Liver (tissue), 9 donors: ENCODE results near the gene NDUFS7. TPM values are rescaled to one million over a fixed set of nuclear protein-coding genes. Genes with fewer than 3 reads are reported as not detected.

Experiments used
- DNase-seq: peaks from one replicate; pipeline ENCODE4 v3.0.0-alpha.2; 2017; ENCODE audit warnings: low spot score
- H3K27ac ChIP-seq, 2 donors: one replicate each; pipeline ENCODE4 v1.7.0; 2013; ENCODE audit warnings: inconsistent platforms in 2 of 2, low read length in 2 of 2, control low read depth in 1 of 2, low read depth in 1 of 2, mild to moderate bottlenecking in 1 of 2
- H3K27me3 ChIP-seq, 4 donors: one replicate each; pipeline versions ENCODE4 v1.6.1 to v1.7.0; 2013; ENCODE audit warnings: low read length in 3 of 4, inconsistent platforms in 1 of 4, mild to moderate bottlenecking in 1 of 4, moderate library complexity in 1 of 4; ENCODE audit not compliant: control insufficient read depth in 4 of 4, insufficient read depth in 4 of 4
- H3K36me3 ChIP-seq, 4 donors: one replicate each; pipeline versions ENCODE4 v1.6.1 to v1.7.0; 2013; ENCODE audit warnings: low read length in 3 of 4, mild to moderate bottlenecking in 3 of 4, low read depth in 1 of 4, moderate library complexity in 1 of 4; ENCODE audit not compliant: control insufficient read depth in 4 of 4, insufficient read depth in 3 of 4
- H3K4me1 ChIP-seq, 4 donors: one replicate each; pipeline versions ENCODE4 v1.6.1 to v1.7.0; 2013; ENCODE audit warnings: low read length in 3 of 4, mild to moderate bottlenecking in 3 of 4, moderate library complexity in 1 of 4; ENCODE audit not compliant: control insufficient read depth in 4 of 4, insufficient read depth in 4 of 4
- H3K4me3 ChIP-seq, 3 donors: one replicate each; pipeline versions ENCODE4 v1.6.1 to v1.7.0; 2013; ENCODE audit warnings: low read length in 3 of 3, control low read depth in 1 of 3, low read depth in 1 of 3, mild to moderate bottlenecking in 1 of 3
- H3K9ac ChIP-seq, 2 donors: one replicate each; pipeline ENCODE4 v1.7.0; 2013; ENCODE audit warnings: low read length in 2 of 2, mild to moderate bottlenecking in 2 of 2, moderate library complexity in 2 of 2, control low read depth in 1 of 2, low read depth in 1 of 2
- H3K9me3 ChIP-seq, 4 donors: one replicate each; pipeline versions ENCODE4 v1.6.1 to v1.7.0; 2013; ENCODE audit warnings: low read length in 3 of 4; ENCODE audit not compliant: control insufficient read depth in 4 of 4
- ATF3 ChIP-seq: IDR thresholded peaks from 2 replicates; pipeline ENCODE4 v1.6.1; 2016; ENCODE audit warnings: antibody characterized with exemption
- CTCF ChIP-seq: fragments of 150-350 bp; IDR thresholded peaks from 2 replicates; pipeline ENCODE4 v1.5.1; 2017; ENCODE audit warnings: improper control_type of control experiment, low read depth, low read length; ENCODE audit not compliant: missing input control
- EGR1 ChIP-seq, 2 donors: IDR thresholded peaks; 2 replicates each; pipeline ENCODE4 v1.6.1; 2016 to 2018; ENCODE audit warnings: antibody characterized with exemption in 2 of 2, low read depth in 2 of 2
- FOXA1 ChIP-seq: IDR thresholded peaks from 2 replicates; pipeline ENCODE4 v1.6.1; 2016; ENCODE audit warnings: antibody characterized with exemption
- FOXA2 ChIP-seq: IDR thresholded peaks from 2 replicates; pipeline ENCODE4 v1.6.1; 2016; ENCODE audit warnings: antibody characterized with exemption
- GABPA ChIP-seq, 2 donors: IDR thresholded peaks in 1 of 2; conservative IDR thresholded peaks in 1 of 2; 2 replicates each; pipeline ENCODE4 v1.6.1; 2016; ENCODE audit warnings: antibody characterized with exemption in 2 of 2, mild to moderate bottlenecking in 1 of 2, moderate library complexity in 1 of 2
- HNF4A ChIP-seq, 2 donors: conservative IDR thresholded peaks; 2 replicates each; pipeline ENCODE4 v1.6.1; 2016; ENCODE audit warnings: antibody characterized with exemption in 2 of 2, mild to moderate bottlenecking in 2 of 2
- HNF4G ChIP-seq: IDR thresholded peaks from 2 replicates; pipeline ENCODE4 v1.6.1; 2016; ENCODE audit warnings: antibody characterized with exemption
- JUND ChIP-seq, 2 donors: IDR thresholded peaks; 2 replicates each; pipeline ENCODE4 v1.6.1; 2016; ENCODE audit warnings: antibody characterized with exemption in 2 of 2
- MAX ChIP-seq: IDR thresholded peaks from 2 replicates; pipeline ENCODE4 v1.6.1; 2016; ENCODE audit warnings: antibody characterized with exemption
- RXRA ChIP-seq, 2 donors: IDR thresholded peaks; 2 replicates each; pipeline ENCODE4 v1.6.1; 2017 to 2018; ENCODE audit warnings: antibody characterized with exemption in 2 of 2, mild to moderate bottlenecking in 1 of 2
- SP1 ChIP-seq: IDR thresholded peaks from 2 replicates; pipeline ENCODE4 v1.6.1; 2018; ENCODE audit warnings: antibody characterized with exemption, mild to moderate bottlenecking
- TAF1 ChIP-seq: conservative IDR thresholded peaks from 2 replicates; pipeline ENCODE4 v1.6.1; 2016; ENCODE audit warnings: antibody characterized with exemption, mild to moderate bottlenecking
- ZBTB33 ChIP-seq: IDR thresholded peaks from 2 replicates; pipeline ENCODE4 v1.6.1; 2016; ENCODE audit warnings: antibody characterized with exemption
- WGBS: extraction: QIAGEN DNeasy Blood & Tissue Kit; methylation state at CpG from one replicate; pipeline ENCODE4 v1.1.7; 2013; 5-methylcytosine and 5-hydroxymethylcytosine counted together
- polyA plus RNA-seq, 2 donors: library from polyadenylated mRNA; stranded (reverse) in 1 of 2; unstranded in 1 of 2; fragments of 200-250 nt in 1 of 2; fragments of >200 nt in 1 of 2; fragmentation: Nextera tagmentation in 1 of 2; extraction: Ambion mirVana in 1 of 2; gene quantifications; one replicate each; pipeline versions ENCODE4 v1.2.1 to v1.2.3, GENCODE V29; 2013 to 2015
- total RNA-seq, 2 donors: library from RNA; depleted of rRNA; stranded (reverse); fragments of >200 nt; gene quantifications; one replicate each; pipeline ENCODE4 v1.2.3, GENCODE V29; 2014
- donor health status: healthy.
- donor health status: healthy.
- donor health status: healthy.
- donor health status: healthy.
- donor health status: healthy.

Gene NDUFS7
- total and polyA plus RNA-seq, 4 donors: 54.4 to 185 (median 128) TPM

- no peaks in the 10 kb centered on the region for H3K36me3 ChIP-seq
- WGBS: 90% methylated on average over 22 of the region's 22 CpGs
- no peak for DNase-seq
- no peaks in the 10 kb centered on the region for H3K27me3 ChIP-seq
- TF ChIP-seq EGR1 (IDR thresholded peaks at IDR 0.05; ENCODE audit: low read depth in 2 of 2): no peak
- no peak for TF ChIP-seq FOXA2
- TF ChIP-seq SP1: no peak
- TF ChIP-seq JUND (IDR thresholded peaks at IDR 0.05): no peak
- no peak for TF ChIP-seq RXRA (IDR thresholded peaks at IDR 0.05)
- no peak for TF ChIP-seq MAX
- TF ChIP-seq GABPA (IDR thresholded peaks at IDR 0.05 in 1 of 2, conservative IDR thresholded peaks at IDR 0.05 in 1 of 2): no peak
- TF ChIP-seq ATF3: no peak
- no peak for TF ChIP-seq FOXA1
- no peak for TF ChIP-seq ZBTB33
- TF ChIP-seq HNF4A (conservative IDR thresholded peaks at IDR 0.05): no peak
- no peak for TF ChIP-seq CTCF
- no peak for TF ChIP-seq TAF1
- no peak for TF ChIP-seq HNF4G
- H3K4me1 ChIP-seq: peaks cover 0 to 2% (median 0%) of the 10 kb centered on the region in 4 donors
- no peak overlapping the region for H3K9ac ChIP-seq
- no peaks in the 10 kb centered on the region for H3K9me3 ChIP-seq
- H3K27ac ChIP-seq: no peak overlapping the region
- H3K4me3 ChIP-seq: no peak overlapping the region
These were observed 47.5 kb upstream of the NDUFS7 start for GRCh38 chr19:1336079-1336684.

GRCh38 chr19:1340681-1341469 lies 42.8 kb upstream of the NDUFS7 start:
- no peak overlapping the region for H3K4me3 ChIP-seq
- H3K4me1 ChIP-seq: no peaks in the 10 kb centered on the region
- no peak overlapping the region for H3K9ac ChIP-seq
- no peaks in the 10 kb centered on the region for H3K9me3 ChIP-seq
- WGBS: 86% methylated on average over 28 of the region's 28 CpGs
- no peak for DNase-seq
- H3K36me3 ChIP-seq: no peaks in the 10 kb centered on the region
- TF ChIP-seq TAF1 (no peak), CTCF (no peak), HNF4A (conservative IDR thresholded peaks at IDR 0.05) (no peak), RXRA (IDR thresholded peaks at IDR 0.05) (no peak), GABPA (IDR thresholded peaks at IDR 0.05 in 1 of 2, conservative IDR thresholded peaks at IDR 0.05 in 1 of 2) (no peak), HNF4G (no peak), JUND (IDR thresholded peaks at IDR 0.05) (no peak)
- H3K27me3 ChIP-seq: no peaks in the 10 kb centered on the region
- H3K27ac ChIP-seq: no peak overlapping the region
